ENCODE measurements around the gene TMEM150C.

The TMEM150C gene

GRCh38 chr4:82458729-82459128 lies 103.1 kb downstream of the TMEM150C start:
- TF ChIP-seq CTCF (conservative IDR thresholded peaks at IDR 0.05; ENCODE audit: control insufficient read depth, insufficient read depth, low read depth, low read length): no peak
- no peak overlapping the region for H3K4me3 ChIP-seq (ENCODE audit: control insufficient read depth, low read depth, low read length)
- DNase-seq (ENCODE audit: low read depth): no peak

GRCh38 chr4:82457266-82457665 lies 104.5 kb downstream of the TMEM150C start:
- no peak overlapping the region for H3K4me3 ChIP-seq (ENCODE audit: control insufficient read depth, low read depth, low read length)
- no peak for TF ChIP-seq CTCF (conservative IDR thresholded peaks at IDR 0.05; ENCODE audit: control insufficient read depth, insufficient read depth, low read depth, low read length)
- DNase-seq (ENCODE audit: low read depth): no peak

- no peak overlapping the region for H3K4me3 ChIP-seq (ENCODE audit: control insufficient read depth, low read depth, low read length)
- no peak for DNase-seq (ENCODE audit: low read depth)
- TF ChIP-seq CTCF (conservative IDR thresholded peaks at IDR 0.05; ENCODE audit: control insufficient read depth, insufficient read depth, low read depth, low read length): no peak
Measured at GRCh38 chr4:82452026-82452425, 109.8 kb downstream of the TMEM150C start.

- TF ChIP-seq CTCF (conservative IDR thresholded peaks at IDR 0.05; ENCODE audit: control insufficient read depth, insufficient read depth, low read depth, low read length): no peak
- DNase-seq (ENCODE audit: low read depth): no peak
- no peak overlapping the region for H3K4me3 ChIP-seq (ENCODE audit: control insufficient read depth, low read depth, low read length)
Measured at GRCh38 chr4:82450966-82451755, 110.6 kb downstream of the TMEM150C start.

GRCh38 chr4:82447886-82448285 lies 113.9 kb downstream of the TMEM150C start:
- H3K4me3 ChIP-seq (ENCODE audit: control insufficient read depth, low read depth, low read length): no peak overlapping the region
- TF ChIP-seq CTCF (conservative IDR thresholded peaks at IDR 0.05; ENCODE audit: control insufficient read depth, insufficient read depth, low read depth, low read length): no peak
- DNase-seq (ENCODE audit: low read depth): no peak

GRCh38 chr4:82439088-82439487 lies 122.7 kb downstream of the TMEM150C start:
- H3K4me3 ChIP-seq (ENCODE audit: control insufficient read depth, low read depth, low read length): no peak overlapping the region
- TF ChIP-seq CTCF (conservative IDR thresholded peaks at IDR 0.05; ENCODE audit: control insufficient read depth, insufficient read depth, low read depth, low read length): no peak
- DNase-seq (ENCODE audit: low read depth): no peak
